HG03439 (cell line): ENCODE results near the gene AP3D1.

Source experiments
- ATAC-seq: cut with Tn5 transposase; IDR thresholded peaks from one replicate; pipeline ENCODE4 v1.9.1; 2021; ENCODE audit warnings: mild to moderate bottlenecking, moderate library complexity; ENCODE audit not compliant: unreplicated experiment

AP3D1 gene

GRCh38 chr19:2070436-2070827 lies 80.9 kb downstream of the AP3D1 start:
- no peak for ATAC-seq

- no peak for ATAC-seq
These were observed 86.4 kb downstream of the AP3D1 start for GRCh38 chr19:2064788-2065524.

GRCh38 chr19:2064395-2064787 lies 87.0 kb downstream of the AP3D1 start:
- no peak for ATAC-seq

GRCh38 chr19:2063824-2064223 lies 87.5 kb downstream of the AP3D1 start:
- no peak for ATAC-seq

- ATAC-seq, result no peak
These were observed 88.6 kb downstream of the AP3D1 start for GRCh38 chr19:2062770-2063169.

- ATAC-seq, result no peak
These were observed 89.0 kb downstream of the AP3D1 start for GRCh38 chr19:2062389-2062729.

- peak; percentile 72 for ATAC-seq
These were observed 89.6 kb downstream of the AP3D1 start for GRCh38 chr19:2061495-2062388.

- ATAC-seq, result peak; percentile 28
These were observed 90.4 kb downstream of the AP3D1 start for GRCh38 chr19:2060884-2061494.

- ATAC-seq, result no peak
These were observed 91.8 kb downstream of the AP3D1 start for GRCh38 chr19:2059422-2060201.

GRCh38 chr19:2058570-2059421 lies 92.6 kb downstream of the AP3D1 start:
- no peak for ATAC-seq

GRCh38 chr19:2057484-2058469 lies 93.6 kb downstream of the AP3D1 start:
- no peak for ATAC-seq

- no peak for ATAC-seq
These were observed 94.6 kb downstream of the AP3D1 start for GRCh38 chr19:2056837-2057192.

- ATAC-seq, result no peak
These were observed 95.2 kb downstream of the AP3D1 start for GRCh38 chr19:2055931-2056836.

GRCh38 chr19:2054763-2055162 lies 96.6 kb downstream of the AP3D1 start:
- no peak for ATAC-seq

- ATAC-seq, result no peak
These were observed 97.6 kb downstream of the AP3D1 start for GRCh38 chr19:2053601-2054389.

GRCh38 chr19:2051773-2052704 lies 99.3 kb downstream of the AP3D1 start:
- no peak for ATAC-seq
